GM12891 (cell line): ENCODE results near the gene SETBP1.

Experiments used
- PAX5 ChIP-seq: IDR thresholded peaks from 2 replicates; pipeline ENCODE4 v1.6.1; 2011; ENCODE audit warnings: low read length, moderate library complexity, mild to moderate bottlenecking; ENCODE audit not compliant: insufficient read depth, severe bottlenecking
- POLR2A ChIP-seq: IDR thresholded peaks from 2 replicates; pipeline ENCODE4 v1.6.1; 2011; ENCODE audit warnings: low read depth, low read length, control low read depth
- POLR2AphosphoS5 ChIP-seq: IDR thresholded peaks from 2 replicates; pipeline ENCODE4 v1.6.1; 2011; ENCODE audit warnings: low read depth, low read length, control low read depth
- SPI1 ChIP-seq: IDR thresholded peaks from 2 replicates; pipeline ENCODE4 v1.6.1; 2011; ENCODE audit warnings: low read depth, low read length, control low read depth
- TAF1 ChIP-seq: IDR thresholded peaks from 2 replicates; pipeline ENCODE4 v1.6.1; 2011; ENCODE audit warnings: low read depth, low read length, control low read depth

- TF ChIP-seq SPI1 (no peak), POLR2A (no peak), POLR2AphosphoS5 (no peak), TAF1 (no peak), PAX5 (no peak)
These were observed 386.2 kb downstream of the SETBP1 start for GRCh38 chr18:45066886-45067285.
